OCI-LY1 (cell line): ENCODE results near the gene CTNND1.

Experiments
- H2AFZ ChIP-seq: fragments of 200-600 bp; sonication (generic), shearing (Covaris generic); 2 replicates; pipeline ENCODE4 v1.6.0; 2014; ENCODE audit warnings: antibody characterized with exemption, mild to moderate bottlenecking, low read length
- H3F3A ChIP-seq: fragments of 200-600 bp; sonication (generic), shearing (Covaris generic); 2 replicates; pipeline ENCODE4 v1.6.0; 2014; ENCODE audit warnings: mild to moderate bottlenecking, antibody characterized with exemption, low read length, moderate library complexity; ENCODE audit not compliant: insufficient read depth
- H3K27ac ChIP-seq: fragments of 200-600 bp; sonication (generic); 2 replicates; pipeline ENCODE4 v1.5.1; 2014; ENCODE audit warnings: low read length, mixed run types, mild to moderate bottlenecking, low read depth; ENCODE audit not compliant: poor library complexity, severe bottlenecking
- H3K27me3 ChIP-seq: fragments of 200-600 bp; sonication (generic); 2 replicates; pipeline ENCODE4 v1.6.0; 2014; ENCODE audit warnings: antibody characterized with exemption, mild to moderate bottlenecking, low read length, moderate library complexity; ENCODE audit not compliant: insufficient read depth
- H3K36me3 ChIP-seq: fragments of 200-600 bp; sonication (generic); 2 replicates; pipeline ENCODE4 v1.6.1; 2014; ENCODE audit warnings: mild to moderate bottlenecking, antibody characterized with exemption, low read length, moderate library complexity, mixed read lengths; ENCODE audit not compliant: insufficient read depth
- H3K4me1 ChIP-seq: fragments of 200-600 bp; sonication (generic); 2 replicates; pipeline ENCODE4 v1.5.1; 2014; ENCODE audit warnings: mild to moderate bottlenecking, low read length, moderate library complexity; ENCODE audit not compliant: insufficient read depth, severe bottlenecking
- H3K4me2 ChIP-seq: fragments of 200-600 bp; sonication (generic), shearing (Covaris generic); 2 replicates; pipeline ENCODE4 v1.6.1; 2014; ENCODE audit warnings: low read length
- H3K4me3 ChIP-seq: fragments of 200-600 bp; sonication (generic); 2 replicates; pipeline ENCODE4 v1.5.1; 2014; ENCODE audit warnings: low read length, low read depth, mild to moderate bottlenecking, mixed read lengths; ENCODE audit not compliant: poor library complexity, severe bottlenecking
- H3K79me2 ChIP-seq: fragments of 200-600 bp; shearing (Covaris generic); 2 replicates; pipeline ENCODE4 v1.6.1; 2016; ENCODE audit warnings: mixed run types, low read length, mixed read lengths; ENCODE audit not compliant: insufficient read depth
- H3K9ac ChIP-seq: fragments of 200-600 bp; sonication (generic), shearing (Covaris generic); 2 replicates; pipeline ENCODE4 v1.6.1; 2014; ENCODE audit warnings: mild to moderate bottlenecking, low read length, mixed read lengths
- H3K9me2 ChIP-seq: fragments of 200-600 bp; sonication (generic), shearing (Covaris generic); 2 replicates; pipeline ENCODE4 v1.6.1; 2014; ENCODE audit warnings: low read depth, mild to moderate bottlenecking, low read length, mixed read lengths
- H3K9me3 ChIP-seq: fragments of 200-600 bp; shearing (Covaris generic); 2 replicates; pipeline ENCODE4 v1.6.1; 2014; ENCODE audit warnings: low read length, mixed read lengths
- H4K20me1 ChIP-seq: fragments of 200-600 bp; sonication (generic), shearing (Covaris generic); 2 replicates; pipeline ENCODE4 v1.6.0; 2016; ENCODE audit warnings: mild to moderate bottlenecking, low read length; ENCODE audit not compliant: insufficient read depth
- EZH2 ChIP-seq: fragments of 200-600 bp; sonication (generic), shearing (Covaris generic); IDR thresholded peaks from 2 replicates; pipeline ENCODE4 v1.8.0; 2017; ENCODE audit warnings: borderline replicate concordance, mixed run types, mild to moderate bottlenecking, antibody characterized with exemption, low read length, moderate library complexity, mixed read lengths
- TF ChIP-seq, protein P1 (sequence below): fragments of 200-600 bp; sonication (generic), shearing (Covaris generic); IDR thresholded peaks from 2 replicates; pipeline ENCODE4 v1.5.1; 2017; ENCODE audit warnings: mild to moderate bottlenecking, antibody characterized with exemption, low read length, moderate library complexity, mixed read lengths

Gene CTNND1

DNA sequence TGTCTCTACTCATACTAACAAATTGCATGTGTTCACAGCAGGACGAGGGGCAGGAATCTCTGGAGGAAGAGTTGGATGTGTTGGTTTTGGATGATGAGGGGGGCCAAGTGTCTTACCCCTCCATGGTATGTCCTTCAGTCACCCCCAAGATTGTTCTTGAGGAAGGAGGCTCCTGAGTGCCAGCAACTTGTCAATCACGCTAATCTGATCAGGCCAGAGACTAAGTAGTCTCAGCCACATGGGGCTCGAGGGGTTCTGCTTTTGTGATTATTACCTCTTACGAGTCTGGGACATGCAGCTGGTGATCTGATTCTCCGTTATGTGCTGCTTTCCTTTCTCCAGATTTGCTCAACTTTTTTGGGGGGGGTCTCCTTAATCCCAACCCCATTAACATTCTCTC lies 54.3 kb downstream of the CTNND1 start:
- no peak overlapping the region for H3K4me2 ChIP-seq
- H4K20me1 ChIP-seq: no peaks in the 10 kb centered on the region
- H2AFZ ChIP-seq: no peak overlapping the region
- H3K4me3 ChIP-seq: no peak overlapping the region
- no peaks in the 10 kb centered on the region for H3K9me2 ChIP-seq
- TF ChIP-seq, protein P1, sequence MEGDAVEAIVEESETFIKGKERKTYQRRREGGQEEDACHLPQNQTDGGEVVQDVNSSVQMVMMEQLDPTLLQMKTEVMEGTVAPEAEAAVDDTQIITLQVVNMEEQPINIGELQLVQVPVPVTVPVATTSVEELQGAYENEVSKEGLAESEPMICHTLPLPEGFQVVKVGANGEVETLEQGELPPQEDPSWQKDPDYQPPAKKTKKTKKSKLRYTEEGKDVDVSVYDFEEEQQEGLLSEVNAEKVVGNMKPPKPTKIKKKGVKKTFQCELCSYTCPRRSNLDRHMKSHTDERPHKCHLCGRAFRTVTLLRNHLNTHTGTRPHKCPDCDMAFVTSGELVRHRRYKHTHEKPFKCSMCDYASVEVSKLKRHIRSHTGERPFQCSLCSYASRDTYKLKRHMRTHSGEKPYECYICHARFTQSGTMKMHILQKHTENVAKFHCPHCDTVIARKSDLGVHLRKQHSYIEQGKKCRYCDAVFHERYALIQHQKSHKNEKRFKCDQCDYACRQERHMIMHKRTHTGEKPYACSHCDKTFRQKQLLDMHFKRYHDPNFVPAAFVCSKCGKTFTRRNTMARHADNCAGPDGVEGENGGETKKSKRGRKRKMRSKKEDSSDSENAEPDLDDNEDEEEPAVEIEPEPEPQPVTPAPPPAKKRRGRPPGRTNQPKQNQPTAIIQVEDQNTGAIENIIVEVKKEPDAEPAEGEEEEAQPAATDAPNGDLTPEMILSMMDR: no peak
- no peak for TF ChIP-seq EZH2
- H3K27ac ChIP-seq: no peak overlapping the region
- H3K4me1 ChIP-seq: no peaks in the 10 kb centered on the region
- no peak overlapping the region for H3K9ac ChIP-seq
- H3K27me3 ChIP-seq: no peaks in the 10 kb centered on the region
- H3F3A ChIP-seq: no peaks in the 10 kb centered on the region
- H3K9me3 ChIP-seq: no peaks in the 10 kb centered on the region
- H3K79me2 ChIP-seq: no peaks in the 10 kb centered on the region
- peaks cover 10% of the 10 kb centered on the region for H3K36me3 ChIP-seq

DNA sequence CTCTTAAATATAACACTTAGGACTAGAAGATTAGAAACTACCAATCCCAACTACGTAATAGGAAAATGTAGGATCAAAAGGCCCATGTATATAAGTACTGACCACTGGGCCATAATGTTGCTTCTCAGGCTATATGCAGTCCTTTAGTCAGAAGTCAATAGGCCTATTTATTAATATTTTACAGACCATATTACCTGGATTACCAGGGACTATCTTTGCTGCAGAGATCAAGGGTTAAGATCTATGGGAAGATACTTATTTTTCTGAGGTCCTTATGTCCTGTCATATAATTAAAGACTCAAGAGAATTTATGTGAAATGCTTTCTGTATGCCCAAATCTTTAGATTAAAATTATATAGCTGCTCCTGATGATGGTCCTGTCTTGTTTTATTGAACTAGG lies 57.2 kb downstream of the CTNND1 start:
- Histone ChIP-seq H3K9me3 (no peaks in the 10 kb centered on the region), H2AFZ (no peak overlapping the region), H3K4me1 (no peaks in the 10 kb centered on the region), H3K36me3 (no peaks in the 10 kb centered on the region; the same call in 1 of the 2 replicates), H3K27ac (no peak overlapping the region), H4K20me1 (no peaks in the 10 kb centered on the region), H3K79me2 (no peaks in the 10 kb centered on the region), H3K4me2 (no peak overlapping the region), H3K27me3 (no peaks in the 10 kb centered on the region), H3F3A (no peaks in the 10 kb centered on the region), H3K4me3 (no peak overlapping the region), H3K9me2 (no peaks in the 10 kb centered on the region), H3K9ac (no peak overlapping the region)
- no peak for TF ChIP-seq EZH2
- TF ChIP-seq, protein P1: no peak

DNA sequence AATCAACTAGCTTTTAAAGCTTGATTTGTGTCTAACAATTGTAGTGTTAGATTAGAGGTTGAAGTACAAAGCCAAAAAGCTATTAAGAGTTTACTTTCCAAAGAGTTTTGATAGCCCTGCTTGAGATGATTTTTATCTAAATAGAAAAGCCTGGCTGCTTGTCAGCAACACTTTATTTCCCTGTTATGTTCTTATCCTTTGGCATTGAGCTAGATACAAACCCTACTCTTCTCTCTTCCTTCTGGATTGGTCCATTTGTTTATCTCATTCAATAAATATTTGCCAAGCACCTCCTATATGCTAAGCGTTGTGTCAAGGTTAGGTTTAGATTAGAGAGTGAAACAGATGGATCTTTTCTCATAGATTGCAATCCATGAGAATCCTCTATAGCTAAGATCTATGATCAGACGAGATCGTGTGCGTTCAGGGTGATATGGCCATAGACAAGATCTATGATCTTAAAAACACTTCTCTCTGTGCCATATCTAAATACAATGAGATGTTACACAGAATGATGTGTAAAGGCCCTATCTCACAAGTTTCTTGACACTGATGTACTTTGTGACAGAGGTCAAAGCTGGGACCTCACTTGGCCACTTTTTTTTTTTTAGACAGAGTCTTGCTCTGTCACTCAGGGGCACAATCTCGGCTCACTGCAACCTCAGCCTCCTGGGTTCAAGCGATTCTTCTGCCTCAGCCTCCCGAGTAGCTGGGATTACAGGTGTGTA lies 57.8 kb downstream of the CTNND1 start:
- no peak overlapping the region for H3K27ac ChIP-seq
- no peak overlapping the region for H3K4me3 ChIP-seq
- H2AFZ ChIP-seq: no peak overlapping the region
- H3K4me1 ChIP-seq: no peaks in the 10 kb centered on the region
- no peak overlapping the region for H3K4me2 ChIP-seq
- H3K27me3 ChIP-seq: no peaks in the 10 kb centered on the region
- H3F3A ChIP-seq: no peaks in the 10 kb centered on the region
- no peaks in the 10 kb centered on the region for H4K20me1 ChIP-seq
- no peaks in the 10 kb centered on the region for H3K9me3 ChIP-seq
- no peaks in the 10 kb centered on the region for H3K79me2 ChIP-seq
- no peaks in the 10 kb centered on the region; the same call in 1 of the 2 replicates for H3K36me3 ChIP-seq
- no peaks in the 10 kb centered on the region for H3K9me2 ChIP-seq
- TF ChIP-seq, protein P1: no peak
- TF ChIP-seq EZH2: no peak
- no peak overlapping the region for H3K9ac ChIP-seq
